K562 (cell line): Measurements from ENCODE around the gene NOD1. TPM values are rescaled to one million over a fixed set of nuclear protein-coding genes. Genes with fewer than 3 reads are reported as not detected.

Experiments
- ESRRB ChIP-seq: fragments of 250-450 bp; sonication (Bioruptor Pico); IDR thresholded peaks from 2 replicates; pipeline ENCODE4 v1.5.0; 2020; ENCODE audit warnings: mild to moderate bottlenecking, moderate library complexity, borderline replicate concordance
- GATAD2B ChIP-seq: fragments of 450-650 bp; IDR thresholded peaks from 2 replicates; pipeline ENCODE4 v1.6.1; 2017; ENCODE audit warnings: mild to moderate bottlenecking, borderline replicate concordance
- HMGN3 ChIP-seq: IDR thresholded peaks from 2 replicates; pipeline ENCODE4 v1.6.1; 2011; ENCODE audit warnings: borderline replicate concordance, low read depth, mild to moderate bottlenecking, mixed read lengths, low read length; ENCODE audit not compliant: insufficient read length; ENCODE audit errors: extremely low read depth
- MAFK ChIP-seq: IDR thresholded peaks from 2 replicates; pipeline ENCODE4 v1.6.1; 2011; ENCODE audit warnings: low read length, improper control_type of control experiment
- ZEB2 ChIP-seq: fragments of 450-650 bp; IDR thresholded peaks from 2 replicates; pipeline ENCODE4 v1.6.1; 2016
- ZNF324 ChIP-seq: fragments of 250-450 bp; sonication (Bioruptor Pico); IDR thresholded peaks from 2 replicates; pipeline ENCODE4 v1.4.0; 2020; ENCODE audit warnings: mild to moderate bottlenecking
- ZNF696 ChIP-seq: fragments of 250-450 bp; sonication (Bioruptor Pico); conservative IDR thresholded peaks from 2 replicates; pipeline ENCODE4 v1.4.0; 2020; ENCODE audit warnings: mild to moderate bottlenecking, moderate library complexity
- ZNF766 ChIP-seq: fragments of 200-800 bp; sonication (Bioruptor generic); conservative IDR thresholded peaks from 2 replicates; pipeline ENCODE4 v1.6.1; 2016; ENCODE audit warnings: missing genetic modification characterization, missing compliant biosample characterization
- polyA plus RNA-seq, 8 experiments: library from polyadenylated mRNA; depleted of rRNA in 4 of 8; stranded (reverse) in 5 of 8; unstranded in 3 of 8; fragments of >200 nt; fragmentation: Nextera tagmentation in 2 of 8; fragmentation: Illumina TruSeq in 1 of 8; extraction: Ambion mirVana in 2 of 8; extraction: Trizol in 1 of 8; gene quantifications; 2 replicates each; pipeline versions ENCODE4 v1.2.1 to v1.2.3, GENCODE V29; 2011 to 2014; ENCODE audit warnings: inconsistent platforms in 1 of 8, missing spikeins in 1 of 8
- total RNA-seq, 7 experiments: library from RNA; depleted of rRNA in 6 of 7; stranded (reverse); fragments of >200 nt in 6 of 7; fragmentation: Illumina TruSeq in 2 of 7; extraction: Trizol in 2 of 7; gene quantifications; 2 replicates each; pipeline versions ENCODE4 v1.2.1 to v1.2.3, GENCODE V29; 2011 to 2021; ENCODE audit warnings: low replicate concordance in 1 of 7
- TF ChIP-seq, protein P1 (sequence below): sonication (generic); IDR thresholded peaks from 2 replicates; pipeline ENCODE4 v1.6.1; 2016
- TF ChIP-seq, protein P2 (sequence below): fragments of 250-450 bp; sonication (Bioruptor Pico); IDR thresholded peaks from 2 replicates; pipeline ENCODE4 v1.4.0; 2020; ENCODE audit warnings: mild to moderate bottlenecking, moderate library complexity, borderline replicate concordance
- TF ChIP-seq, protein P3 (sequence below): fragments of 200-600 bp; sonication (generic); IDR thresholded peaks from one replicate; pipeline ENCODE4 v1.6.1; 2012; ENCODE audit warnings: mild to moderate bottlenecking, low read depth, low read length, inconsistent platforms

The NOD1 gene
- total and polyA plus RNA-seq, 9 of the 15 experiments (the other 6 are each of a cell fraction or from before 2014, with no cell fraction given): 0.34 to 7.1 (median 4.7) TPM

GRCh38 chr7:30504301-30505173 is 26.0 kb upstream of the NOD1 start, which contains the start of gene GGCT (continued):
- TF ChIP-seq, protein P1, sequence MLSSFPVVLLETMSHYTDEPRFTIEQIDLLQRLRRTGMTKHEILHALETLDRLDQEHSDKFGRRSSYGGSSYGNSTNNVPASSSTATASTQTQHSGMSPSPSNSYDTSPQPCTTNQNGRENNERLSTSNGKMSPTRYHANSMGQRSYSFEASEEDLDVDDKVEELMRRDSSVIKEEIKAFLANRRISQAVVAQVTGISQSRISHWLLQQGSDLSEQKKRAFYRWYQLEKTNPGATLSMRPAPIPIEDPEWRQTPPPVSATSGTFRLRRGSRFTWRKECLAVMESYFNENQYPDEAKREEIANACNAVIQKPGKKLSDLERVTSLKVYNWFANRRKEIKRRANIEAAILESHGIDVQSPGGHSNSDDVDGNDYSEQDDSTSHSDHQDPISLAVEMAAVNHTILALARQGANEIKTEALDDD: no peak
- TF ChIP-seq GATAD2B: no peak
- TF ChIP-seq ZNF766: no peak
- no peak for TF ChIP-seq ESRRB
- no peak for TF ChIP-seq ZEB2
- no peak for TF ChIP-seq ZNF324 (CRISPR knock-in tag)
- TF ChIP-seq ZNF696 (CRISPR knock-in tag): no peak
- TF ChIP-seq MAFK: no peak
- TF ChIP-seq, protein P2, sequence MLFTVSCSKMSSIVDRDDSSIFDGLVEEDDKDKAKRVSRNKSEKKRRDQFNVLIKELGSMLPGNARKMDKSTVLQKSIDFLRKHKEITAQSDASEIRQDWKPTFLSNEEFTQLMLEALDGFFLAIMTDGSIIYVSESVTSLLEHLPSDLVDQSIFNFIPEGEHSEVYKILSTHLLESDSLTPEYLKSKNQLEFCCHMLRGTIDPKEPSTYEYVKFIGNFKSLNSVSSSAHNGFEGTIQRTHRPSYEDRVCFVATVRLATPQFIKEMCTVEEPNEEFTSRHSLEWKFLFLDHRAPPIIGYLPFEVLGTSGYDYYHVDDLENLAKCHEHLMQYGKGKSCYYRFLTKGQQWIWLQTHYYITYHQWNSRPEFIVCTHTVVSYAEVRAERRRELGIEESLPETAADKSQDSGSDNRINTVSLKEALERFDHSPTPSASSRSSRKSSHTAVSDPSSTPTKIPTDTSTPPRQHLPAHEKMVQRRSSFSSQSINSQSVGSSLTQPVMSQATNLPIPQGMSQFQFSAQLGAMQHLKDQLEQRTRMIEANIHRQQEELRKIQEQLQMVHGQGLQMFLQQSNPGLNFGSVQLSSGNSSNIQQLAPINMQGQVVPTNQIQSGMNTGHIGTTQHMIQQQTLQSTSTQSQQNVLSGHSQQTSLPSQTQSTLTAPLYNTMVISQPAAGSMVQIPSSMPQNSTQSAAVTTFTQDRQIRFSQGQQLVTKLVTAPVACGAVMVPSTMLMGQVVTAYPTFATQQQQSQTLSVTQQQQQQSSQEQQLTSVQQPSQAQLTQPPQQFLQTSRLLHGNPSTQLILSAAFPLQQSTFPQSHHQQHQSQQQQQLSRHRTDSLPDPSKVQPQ (CRISPR knock-in tag): no peak
- no peak for TF ChIP-seq HMGN3
- TF ChIP-seq, protein P3, sequence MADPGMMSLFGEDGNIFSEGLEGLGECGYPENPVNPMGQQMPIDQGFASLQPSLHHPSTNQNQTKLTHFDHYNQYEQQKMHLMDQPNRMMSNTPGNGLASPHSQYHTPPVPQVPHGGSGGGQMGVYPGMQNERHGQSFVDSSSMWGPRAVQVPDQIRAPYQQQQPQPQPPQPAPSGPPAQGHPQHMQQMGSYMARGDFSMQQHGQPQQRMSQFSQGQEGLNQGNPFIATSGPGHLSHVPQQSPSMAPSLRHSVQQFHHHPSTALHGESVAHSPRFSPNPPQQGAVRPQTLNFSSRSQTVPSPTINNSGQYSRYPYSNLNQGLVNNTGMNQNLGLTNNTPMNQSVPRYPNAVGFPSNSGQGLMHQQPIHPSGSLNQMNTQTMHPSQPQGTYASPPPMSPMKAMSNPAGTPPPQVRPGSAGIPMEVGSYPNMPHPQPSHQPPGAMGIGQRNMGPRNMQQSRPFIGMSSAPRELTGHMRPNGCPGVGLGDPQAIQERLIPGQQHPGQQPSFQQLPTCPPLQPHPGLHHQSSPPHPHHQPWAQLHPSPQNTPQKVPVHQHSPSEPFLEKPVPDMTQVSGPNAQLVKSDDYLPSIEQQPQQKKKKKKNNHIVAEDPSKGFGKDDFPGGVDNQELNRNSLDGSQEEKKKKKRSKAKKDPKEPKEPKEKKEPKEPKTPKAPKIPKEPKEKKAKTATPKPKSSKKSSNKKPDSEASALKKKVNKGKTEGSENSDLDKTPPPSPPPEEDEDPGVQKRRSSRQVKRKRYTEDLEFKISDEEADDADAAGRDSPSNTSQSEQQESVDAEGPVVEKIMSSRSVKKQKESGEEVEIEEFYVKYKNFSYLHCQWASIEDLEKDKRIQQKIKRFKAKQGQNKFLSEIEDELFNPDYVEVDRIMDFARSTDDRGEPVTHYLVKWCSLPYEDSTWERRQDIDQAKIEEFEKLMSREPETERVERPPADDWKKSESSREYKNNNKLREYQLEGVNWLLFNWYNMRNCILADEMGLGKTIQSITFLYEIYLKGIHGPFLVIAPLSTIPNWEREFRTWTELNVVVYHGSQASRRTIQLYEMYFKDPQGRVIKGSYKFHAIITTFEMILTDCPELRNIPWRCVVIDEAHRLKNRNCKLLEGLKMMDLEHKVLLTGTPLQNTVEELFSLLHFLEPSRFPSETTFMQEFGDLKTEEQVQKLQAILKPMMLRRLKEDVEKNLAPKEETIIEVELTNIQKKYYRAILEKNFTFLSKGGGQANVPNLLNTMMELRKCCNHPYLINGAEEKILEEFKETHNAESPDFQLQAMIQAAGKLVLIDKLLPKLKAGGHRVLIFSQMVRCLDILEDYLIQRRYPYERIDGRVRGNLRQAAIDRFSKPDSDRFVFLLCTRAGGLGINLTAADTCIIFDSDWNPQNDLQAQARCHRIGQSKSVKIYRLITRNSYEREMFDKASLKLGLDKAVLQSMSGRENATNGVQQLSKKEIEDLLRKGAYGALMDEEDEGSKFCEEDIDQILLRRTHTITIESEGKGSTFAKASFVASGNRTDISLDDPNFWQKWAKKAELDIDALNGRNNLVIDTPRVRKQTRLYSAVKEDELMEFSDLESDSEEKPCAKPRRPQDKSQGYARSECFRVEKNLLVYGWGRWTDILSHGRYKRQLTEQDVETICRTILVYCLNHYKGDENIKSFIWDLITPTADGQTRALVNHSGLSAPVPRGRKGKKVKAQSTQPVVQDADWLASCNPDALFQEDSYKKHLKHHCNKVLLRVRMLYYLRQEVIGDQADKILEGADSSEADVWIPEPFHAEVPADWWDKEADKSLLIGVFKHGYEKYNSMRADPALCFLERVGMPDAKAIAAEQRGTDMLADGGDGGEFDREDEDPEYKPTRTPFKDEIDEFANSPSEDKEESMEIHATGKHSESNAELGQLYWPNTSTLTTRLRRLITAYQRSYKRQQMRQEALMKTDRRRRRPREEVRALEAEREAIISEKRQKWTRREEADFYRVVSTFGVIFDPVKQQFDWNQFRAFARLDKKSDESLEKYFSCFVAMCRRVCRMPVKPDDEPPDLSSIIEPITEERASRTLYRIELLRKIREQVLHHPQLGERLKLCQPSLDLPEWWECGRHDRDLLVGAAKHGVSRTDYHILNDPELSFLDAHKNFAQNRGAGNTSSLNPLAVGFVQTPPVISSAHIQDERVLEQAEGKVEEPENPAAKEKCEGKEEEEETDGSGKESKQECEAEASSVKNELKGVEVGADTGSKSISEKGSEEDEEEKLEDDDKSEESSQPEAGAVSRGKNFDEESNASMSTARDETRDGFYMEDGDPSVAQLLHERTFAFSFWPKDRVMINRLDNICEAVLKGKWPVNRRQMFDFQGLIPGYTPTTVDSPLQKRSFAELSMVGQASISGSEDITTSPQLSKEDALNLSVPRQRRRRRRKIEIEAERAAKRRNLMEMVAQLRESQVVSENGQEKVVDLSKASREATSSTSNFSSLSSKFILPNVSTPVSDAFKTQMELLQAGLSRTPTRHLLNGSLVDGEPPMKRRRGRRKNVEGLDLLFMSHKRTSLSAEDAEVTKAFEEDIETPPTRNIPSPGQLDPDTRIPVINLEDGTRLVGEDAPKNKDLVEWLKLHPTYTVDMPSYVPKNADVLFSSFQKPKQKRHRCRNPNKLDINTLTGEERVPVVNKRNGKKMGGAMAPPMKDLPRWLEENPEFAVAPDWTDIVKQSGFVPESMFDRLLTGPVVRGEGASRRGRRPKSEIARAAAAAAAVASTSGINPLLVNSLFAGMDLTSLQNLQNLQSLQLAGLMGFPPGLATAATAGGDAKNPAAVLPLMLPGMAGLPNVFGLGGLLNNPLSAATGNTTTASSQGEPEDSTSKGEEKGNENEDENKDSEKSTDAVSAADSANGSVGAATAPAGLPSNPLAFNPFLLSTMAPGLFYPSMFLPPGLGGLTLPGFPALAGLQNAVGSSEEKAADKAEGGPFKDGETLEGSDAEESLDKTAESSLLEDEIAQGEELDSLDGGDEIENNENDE: no peak
